ENCODE data around the gene GNAQ. TPM values are rescaled to one million over a fixed set of nuclear protein-coding genes. Genes with fewer than 3 reads are reported as not detected.

The GNAQ gene
- total and polyA plus RNA-seq, 2 experiments from 2014 or later = 25.7 to 47.9 TPM

GRCh38 chr9:77810637-77811119 is 220.9 kb downstream of the GNAQ start:
- TF ChIP-seq, protein P1, sequence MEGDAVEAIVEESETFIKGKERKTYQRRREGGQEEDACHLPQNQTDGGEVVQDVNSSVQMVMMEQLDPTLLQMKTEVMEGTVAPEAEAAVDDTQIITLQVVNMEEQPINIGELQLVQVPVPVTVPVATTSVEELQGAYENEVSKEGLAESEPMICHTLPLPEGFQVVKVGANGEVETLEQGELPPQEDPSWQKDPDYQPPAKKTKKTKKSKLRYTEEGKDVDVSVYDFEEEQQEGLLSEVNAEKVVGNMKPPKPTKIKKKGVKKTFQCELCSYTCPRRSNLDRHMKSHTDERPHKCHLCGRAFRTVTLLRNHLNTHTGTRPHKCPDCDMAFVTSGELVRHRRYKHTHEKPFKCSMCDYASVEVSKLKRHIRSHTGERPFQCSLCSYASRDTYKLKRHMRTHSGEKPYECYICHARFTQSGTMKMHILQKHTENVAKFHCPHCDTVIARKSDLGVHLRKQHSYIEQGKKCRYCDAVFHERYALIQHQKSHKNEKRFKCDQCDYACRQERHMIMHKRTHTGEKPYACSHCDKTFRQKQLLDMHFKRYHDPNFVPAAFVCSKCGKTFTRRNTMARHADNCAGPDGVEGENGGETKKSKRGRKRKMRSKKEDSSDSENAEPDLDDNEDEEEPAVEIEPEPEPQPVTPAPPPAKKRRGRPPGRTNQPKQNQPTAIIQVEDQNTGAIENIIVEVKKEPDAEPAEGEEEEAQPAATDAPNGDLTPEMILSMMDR (IDR thresholded peaks at IDR 0.05; ENCODE audit: poor library complexity) = no peak
- TF ChIP-seq EZH2phosphoT487 (IDR thresholded peaks at IDR 0.05; ENCODE audit: low read depth, severe bottlenecking, unreplicated experiment) (no peak), EZH2 (IDR thresholded peaks at IDR 0.05; ENCODE audit: borderline replicate concordance) (no peak)
- 81% methylated on average over 4 of the region's 4 CpGs for WGBS (ENCODE audit: low lambda C conversion rate, missing lambda C conversion rate)

DNA sequence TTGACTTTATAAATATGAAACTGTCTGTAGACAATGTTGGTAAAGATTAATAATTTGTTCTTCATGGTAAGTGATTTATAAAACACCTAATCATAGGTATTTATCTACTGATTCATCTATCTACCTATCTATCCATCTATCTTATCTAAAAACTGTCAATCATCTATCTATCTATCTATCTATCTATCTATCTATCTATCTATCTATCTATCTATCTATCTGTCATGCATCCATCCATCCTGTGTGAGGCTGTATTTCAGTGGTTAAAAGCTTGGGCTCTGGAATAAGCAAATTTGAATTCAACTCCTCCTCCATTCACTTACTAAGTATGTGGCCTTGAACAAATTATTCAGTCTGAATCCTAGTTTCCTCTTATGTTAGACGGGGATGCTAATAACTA is 221.6 kb downstream of the GNAQ start:
- TF ChIP-seq EZH2 (IDR thresholded peaks at IDR 0.05; ENCODE audit: borderline replicate concordance) (no peak), EZH2phosphoT487 (IDR thresholded peaks at IDR 0.05; ENCODE audit: low read depth, severe bottlenecking, unreplicated experiment) (no peak)
- TF ChIP-seq, protein P1 (IDR thresholded peaks at IDR 0.05; ENCODE audit: poor library complexity) = no peak
- no peaks in the 10 kb centered on the region for H4K20me1 ChIP-seq (ENCODE audit: insufficient read depth, poor library complexity, severe bottlenecking)

More at GRCh38 chr9:77810637-77811119, 220.9 kb downstream of the GNAQ start:
- Histone ChIP-seq H3K4me1 (ENCODE audit: insufficient read depth) (peaks cover 16% of the 10 kb centered on the region), H3K4me2 (no peak overlapping the region), H3K9me2 (replicated peaks; ENCODE audit: insufficient read depth) (no peaks in the 10 kb centered on the region), H4K20me1 (ENCODE audit: insufficient read depth, poor library complexity, severe bottlenecking) (no peaks in the 10 kb centered on the region), H3K36me3 (replicated peaks; ENCODE audit: insufficient read depth, low read depth) (no peaks in the 10 kb centered on the region), H3K9me3 (ENCODE audit: low read depth) (no peaks in the 10 kb centered on the region), H3K79me2 (peaks cover 5% of the 10 kb centered on the region), H3K4me3 (no peak overlapping the region), H3K27me3 (no peaks in the 10 kb centered on the region), H2AFZ (no peak overlapping the region), H3K27ac (peak overlapping the region; percentile 11)
- DNase-seq (ENCODE audit: low spot score) = no peak

GRCh38 chr9:77809552-77809951 is 222.1 kb downstream of the GNAQ start:
- no peaks in the 10 kb centered on the region for H4K20me1 ChIP-seq (ENCODE audit: insufficient read depth, poor library complexity, severe bottlenecking)
- H3K27me3 ChIP-seq = no peaks in the 10 kb centered on the region
- WGBS (ENCODE audit: low lambda C conversion rate, missing lambda C conversion rate) = 94% methylated on average over 1 of the region's 1 CpG
- TF ChIP-seq, protein P1 (IDR thresholded peaks at IDR 0.05; ENCODE audit: poor library complexity) = no peak
- TF ChIP-seq EZH2phosphoT487 (IDR thresholded peaks at IDR 0.05; ENCODE audit: low read depth, severe bottlenecking, unreplicated experiment) = no peak
- no peak for TF ChIP-seq EZH2 (IDR thresholded peaks at IDR 0.05; ENCODE audit: borderline replicate concordance)
- H3K79me2 ChIP-seq = peaks cover 5% of the 10 kb centered on the region
- H3K4me1 ChIP-seq (ENCODE audit: insufficient read depth) = peaks cover 16% of the 10 kb centered on the region
- H3K9me3 ChIP-seq (ENCODE audit: low read depth) = no peaks in the 10 kb centered on the region
- H3K9me2 ChIP-seq (replicated peaks; ENCODE audit: insufficient read depth) = no peaks in the 10 kb centered on the region
- no peak overlapping the region for H3K4me3 ChIP-seq
- H3K36me3 ChIP-seq (replicated peaks; ENCODE audit: insufficient read depth, low read depth) = no peaks in the 10 kb centered on the region
- DNase-seq (ENCODE audit: low spot score) = no peak
- H3K27ac ChIP-seq = peak overlapping the region; percentile 72
- H2AFZ ChIP-seq = no peak overlapping the region
- no peak overlapping the region for H3K4me2 ChIP-seq

More for the DNA sequence above, 221.6 kb downstream of the GNAQ start:
- no peak overlapping the region for H2AFZ ChIP-seq
- no peaks in the 10 kb centered on the region for H3K9me2 ChIP-seq (replicated peaks; ENCODE audit: insufficient read depth)
- peaks cover 16% of the 10 kb centered on the region for H3K4me1 ChIP-seq (ENCODE audit: insufficient read depth)
- no peak for DNase-seq (ENCODE audit: low spot score)
- 90% methylated on average over 1 of the region's 1 CpG for WGBS (ENCODE audit: low lambda C conversion rate, missing lambda C conversion rate)
- no peaks in the 10 kb centered on the region for H3K9me3 ChIP-seq (ENCODE audit: low read depth)
- no peaks in the 10 kb centered on the region for H3K27me3 ChIP-seq
- no peak overlapping the region for H3K27ac ChIP-seq
- peaks cover 5% of the 10 kb centered on the region for H3K79me2 ChIP-seq
- no peak overlapping the region for H3K4me2 ChIP-seq
- no peaks in the 10 kb centered on the region for H3K36me3 ChIP-seq (replicated peaks; ENCODE audit: insufficient read depth, low read depth)
- no peak overlapping the region for H3K4me3 ChIP-seq
